ENCODE data around the gene FAR2.

GRCh38 chr12:29334937-29335336 is 185.9 kb downstream of the FAR2 start:
- TF ChIP-seq CTCF (IDR thresholded peaks at IDR 0.05): no peak
- TF ChIP-seq POLR2A (IDR thresholded peaks at IDR 0.05): no peak
